ENCODE data around the gene PROSER3. TPM values are rescaled to one million over a fixed set of nuclear protein-coding genes. Genes with fewer than 3 reads are reported as not detected.

PROSER3 gene
- total and polyA plus RNA-seq, 12 donors = 4.4 to 27.3 (median 11.0) TPM

GRCh38 chr19:35745328-35746086, 12.5 kb upstream of the PROSER3 start, which contains the start of the genes PSENEN and U2AF1L4:
PSENEN (plus strand) TSS chr19:35745651; CDS start chr19:35745931, 280 bp downstream.
U2AF1L4 (minus strand) TSS chr19:35745418; CDS start chr19:35745391, 27 bp downstream.
- H3K4me1 ChIP-seq (replicated peaks in 1 of 2) = peaks cover 25 to 55% of the 10 kb centered on the region in 2 donors
- TF ChIP-seq CTCF (IDR thresholded peaks at IDR 0.05) = no peak
- peak in 1 of 2 donors; percentile 42 for TF ChIP-seq POLR2A (IDR thresholded peaks at IDR 0.05)
- H3K27ac ChIP-seq = peak within 1 kb of the TSS; percentile 99 to 100 (median 100)
- no peaks in the 10 kb centered on the region for H3K9me3 ChIP-seq (replicated peaks in 1 of 3)
- 0 to 1% (median 1%) methylated on average over 18 to 40 of the region's 40 CpGs for WGBS, 4 donors
- H3K4me3 ChIP-seq = peak within 1 kb of the TSS; percentile 34 to 89 (median 84)
- no peaks in the 10 kb centered on the region for H3K27me3 ChIP-seq
- peak; percentile 97 to 99 (median 98) for DNase-seq
- intact Hi-C loops (cut with DNase I) = no loop called here
- H3K36me3 ChIP-seq (replicated peaks in 1 of 2) = no peaks in the 10 kb centered on the region

DNA sequence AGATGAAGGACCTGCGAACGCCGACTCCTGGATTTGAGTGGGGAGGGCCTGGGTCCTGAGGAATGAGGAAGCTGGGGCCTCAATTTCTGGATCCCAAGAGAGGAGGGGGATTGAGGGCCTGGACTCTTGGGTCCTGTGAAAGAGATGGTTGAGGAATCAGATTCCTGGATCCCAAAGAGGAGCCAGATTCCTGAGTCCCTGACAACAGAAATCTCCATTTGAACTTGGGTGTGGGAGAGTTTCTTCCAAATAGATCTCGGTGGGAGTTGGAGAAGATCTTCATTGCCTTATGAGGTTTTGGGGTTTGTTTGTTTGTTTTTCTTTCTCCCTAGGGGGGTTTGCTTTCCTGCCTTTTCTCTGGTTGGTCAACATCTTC, 11.9 kb upstream of the PROSER3 start:
- Histone ChIP-seq H3K9me3 (replicated peaks in 1 of 3) (no peaks in the 10 kb centered on the region), H3K27me3 (no peaks in the 10 kb centered on the region), H3K4me3 (peak overlapping the region in 3 of 4 donors; percentile 60 to 89 (median 74)), H3K4me1 (replicated peaks in 1 of 2) (peaks cover 23 to 51% of the 10 kb centered on the region in 2 donors), H3K36me3 (replicated peaks in 1 of 2) (no peaks in the 10 kb centered on the region), H3K27ac (peak overlapping the region in 3 of 5 donors; percentile 30 to 100 (median 81))
- no peak for DNase-seq
- TF ChIP-seq POLR2A (IDR thresholded peaks at IDR 0.05) (no peak), CTCF (IDR thresholded peaks at IDR 0.05) (no peak)
- intact Hi-C loops (cut with DNase I) = no loop called here
- WGBS, 4 donors = 1 to 4% (median 3%) methylated on average over 3 to 4 of the region's 4 CpGs

- Histone ChIP-seq H3K4me3 (no peak overlapping the region), H3K9me3 (replicated peaks in 1 of 3) (no peaks in the 10 kb centered on the region), H3K27ac (no peak overlapping the region), H3K27me3 (no peaks in the 10 kb centered on the region), H3K4me1 (replicated peaks in 1 of 2) (peaks cover 21 to 47% of the 10 kb centered on the region in 2 donors), H3K36me3 (replicated peaks in 1 of 2) (no peaks in the 10 kb centered on the region)
- no peak for DNase-seq
- intact Hi-C loops (cut with DNase I) = no loop called here
- 64 to 82% (median 79%) methylated on average over 5 of the region's 5 CpGs for WGBS, 4 donors
- no peak for TF ChIP-seq POLR2A (IDR thresholded peaks at IDR 0.05)
- no peak for TF ChIP-seq CTCF (IDR thresholded peaks at IDR 0.05)
Measured at GRCh38 chr19:35746531-35746930, 11.4 kb upstream of the PROSER3 start.

DNA sequence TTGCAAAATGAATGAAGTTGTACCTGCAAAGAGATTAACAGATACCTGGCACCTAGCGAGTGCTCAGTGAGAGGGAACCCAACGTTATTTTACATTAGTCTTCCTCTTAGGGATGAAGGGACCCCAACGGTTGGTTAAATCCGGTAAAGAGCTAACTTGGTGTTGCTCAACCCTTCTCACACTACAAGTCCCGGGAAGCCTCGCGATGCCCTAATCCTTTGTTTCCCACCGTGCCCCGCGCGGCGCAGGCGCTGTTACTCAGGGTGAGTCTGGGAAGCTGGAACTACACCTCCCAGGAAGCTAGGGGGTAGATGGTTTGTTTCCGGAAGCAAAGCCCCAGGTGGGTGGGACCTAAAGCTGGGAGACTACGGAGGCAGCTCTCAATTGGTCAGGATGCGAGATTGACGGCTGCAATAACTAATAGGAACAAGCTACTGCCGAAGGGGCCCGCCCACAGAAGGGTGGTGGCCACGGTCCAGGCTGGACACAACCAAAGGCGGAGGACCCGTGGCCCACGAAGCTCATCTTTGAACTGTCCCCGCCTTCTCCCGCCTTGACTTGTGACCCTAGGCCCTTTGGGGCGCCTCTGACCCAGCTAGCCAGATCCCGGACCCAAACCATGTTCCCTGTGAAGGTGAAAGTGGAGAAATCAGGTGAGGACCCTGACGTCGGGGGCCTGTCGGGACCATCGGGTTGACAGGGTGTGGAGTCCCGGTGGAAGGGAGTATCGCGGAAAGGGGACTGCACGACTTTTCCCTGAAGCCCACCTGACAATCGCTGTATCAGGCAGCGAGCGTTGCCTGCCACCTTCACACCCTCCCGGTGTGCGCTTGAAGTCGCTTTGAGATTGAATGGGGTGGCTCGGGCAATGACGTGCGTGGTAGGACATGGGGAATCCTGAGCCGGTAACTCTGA, 9.6 kb upstream of the PROSER3 start, which contains the start of gene LIN37:
Gene LIN37, plus strand, starts transcription at position 471 of the 915 bp plus-strand sequence. Its CDS starts 149 bp downstream, at position 620.
- intact Hi-C loops (cut with DNase I) = no loop called here
- H3K27ac ChIP-seq = peak within 1 kb of the TSS in 4 of 5 donors; percentile 46 to 78 (median 62)
- H3K27me3 ChIP-seq = no peaks in the 10 kb centered on the region
- TF ChIP-seq CTCF (IDR thresholded peaks at IDR 0.05) (peak in 3 of 6 experiments; percentile 11 to 41 (median 41)), POLR2A (IDR thresholded peaks at IDR 0.05) (peak; percentile 91 to 95)
- H3K9me3 ChIP-seq (replicated peaks in 1 of 3) = no peaks in the 10 kb centered on the region
- DNase-seq = peak; percentile 99 to 100 (median 99)
- peaks cover 0 to 14% of the 10 kb centered on the region in 2 donors for H3K36me3 ChIP-seq (replicated peaks in 1 of 2)
- H3K4me3 ChIP-seq = peak within 1 kb of the TSS in 3 of 4 donors; percentile 56 to 87 (median 76)
- 1% methylated on average over 42 to 45 of the region's 45 CpGs for WGBS, 4 donors
- peaks cover 21 to 40% of the 10 kb centered on the region in 2 donors for H3K4me1 ChIP-seq (replicated peaks in 1 of 2)

Data from adrenal gland (tissue), 12 donors.